ENCODE measurements around the gene TEX53. TPM values are rescaled to one million over a fixed set of nuclear protein-coding genes. Genes with fewer than 3 reads are reported as not detected.

The TEX53 gene
- total and polyA plus RNA-seq, 10 of the 15 experiments (the other 5 are each of a cell fraction or from before 2014, with no cell fraction given): not detected

GRCh38 chr9:114627553-114627952, 30.1 kb downstream of the TEX53 start:
- Histone ChIP-seq H3K27me3 (replicated peaks in 1 of 2; ENCODE audit: control insufficient read depth in 2 of 2, insufficient read depth in 2 of 2, low read length in 1 of 2) (no peaks in the 10 kb centered on the region), H3K4me1 (ENCODE audit: control insufficient read depth, insufficient read depth, low read length) (no peaks in the 10 kb centered on the region; the same call in 1 of the 2 replicates), H3K4me3 (no peak overlapping the region), H2AFZ (ENCODE audit: control insufficient read depth, low read depth, low read length) (no peak overlapping the region), H3K9ac (ENCODE audit: control insufficient read depth, insufficient read depth, low read length) (no peak overlapping the region), H3K9me3 (replicated peaks; ENCODE audit: control insufficient read depth, insufficient read depth, low read length) (no peaks in the 10 kb centered on the region), H3K4me2 (ENCODE audit: control insufficient read depth, insufficient read depth) (no peak overlapping the region), H3K36me3 (ENCODE audit: control insufficient read depth in 2 of 2, insufficient read depth in 2 of 2, low read length in 1 of 2) (peaks cover 17 to 48% of the 10 kb centered on the region in 2 experiments), H4K20me1 (ENCODE audit: control insufficient read depth, insufficient read depth) (no peaks in the 10 kb centered on the region), H3K79me2 (ENCODE audit: control insufficient read depth, insufficient read depth, low read length) (peaks cover 13% of the 10 kb centered on the region), H3K27ac (ENCODE audit: control insufficient read depth, insufficient read depth) (no peak overlapping the region)
- no TSS peak for BruUV-seq (replicated peaks)
- DNase-seq (ENCODE audit: low read depth, low spot score) (no peak), ATAC-seq (no peak), FAIRE-seq (no peak)
- ChIA-PET RAD21 (ENCODE audit: unreplicated experiment) (interaction anchor here (2.0 kb wide), 1 partner anchor 26 kb away, joined by 6 read pairs; no protein-coding TSS in a partner anchor), CTCF (interaction anchor here (1.2 kb wide), 1 partner anchor 35 kb away, joined by 4 read pairs; no protein-coding TSS in a partner anchor), POLR2A (no interaction called here), SMC1A (ENCODE audit: uncharacterized antibody, unreplicated experiment) (interaction anchor here (1.0 to 2.5 kb wide), 3 partner anchors 9 to 35 kb away, joined by 3 to 8 read pairs (median 6); no protein-coding TSS in a partner anchor)
- 95% methylated on average over 1 of the region's 1 CpG for WGBS (ENCODE audit: insufficient coverage, insufficient replicate concordance, low lambda C conversion rate, missing lambda C conversion rate)
- intact Hi-C loops (cut with micrococcal nuclease; ENCODE audit: unreplicated experiment): no loop called here
- no peak for TF ChIP-seq SP1 (IDR thresholded peaks at IDR 0.05; ENCODE audit: low read depth, low read length)
- no peak for TF ChIP-seq LARP7 (IDR thresholded peaks at IDR 0.05)
- TF ChIP-seq SMAD5 (IDR thresholded peaks at IDR 0.05; ENCODE audit: low read depth): no peak
- TF ChIP-seq STAT1 (conservative IDR thresholded peaks at IDR 0.05): no peak
- TF ChIP-seq RELA (IDR thresholded peaks at IDR 0.05; ENCODE audit: borderline replicate concordance, partially characterized antibody): no peak
- no peak for TF ChIP-seq SRF (IDR thresholded peaks at IDR 0.05; ENCODE audit: low read depth in 2 of 2, low read length in 2 of 2)
- no peak for TF ChIP-seq ZNF24 (IDR thresholded peaks at IDR 0.05)
- in situ Hi-C loops (cut with MboI): no loop called here

DNA sequence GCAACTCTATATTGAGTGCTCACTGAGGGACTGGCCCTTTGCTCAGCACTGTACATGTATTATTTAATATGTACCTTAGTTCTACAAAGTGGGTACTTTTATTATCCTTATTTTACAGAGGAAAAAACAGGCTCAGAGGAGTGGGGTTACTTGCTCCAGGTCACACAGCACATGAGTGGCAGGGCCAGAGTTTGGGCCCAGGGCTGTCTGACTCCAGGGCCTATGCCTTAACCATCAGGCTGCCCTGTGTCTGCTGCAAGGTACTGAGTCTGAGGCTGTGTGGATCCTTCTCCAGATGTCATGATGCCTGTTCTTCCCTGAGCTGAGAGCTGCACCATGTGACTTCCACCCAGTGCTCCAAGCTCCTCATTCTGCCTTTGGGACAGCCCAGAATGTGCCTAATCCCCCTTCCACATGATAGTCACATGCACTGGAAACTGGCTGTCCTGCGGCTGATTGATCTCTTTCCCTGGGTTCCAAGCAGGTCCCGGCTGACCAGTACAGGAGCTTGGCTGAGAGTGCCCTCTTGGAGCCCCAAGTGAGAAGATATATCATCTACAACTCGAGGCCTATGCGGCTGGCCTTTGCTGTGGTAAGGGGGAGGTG, 31.1 kb downstream of the TEX53 start:
- Histone ChIP-seq H4K20me1 (ENCODE audit: control insufficient read depth, insufficient read depth) (no peaks in the 10 kb centered on the region), H3K36me3 (ENCODE audit: control insufficient read depth in 2 of 2, insufficient read depth in 2 of 2, low read length in 1 of 2) (peaks cover 17 to 42% of the 10 kb centered on the region in 2 experiments), H3K4me3 (no peak overlapping the region), H3K4me1 (ENCODE audit: control insufficient read depth, insufficient read depth, low read length) (no peaks in the 10 kb centered on the region; the same call in 1 of the 2 replicates), H3K27me3 (replicated peaks in 1 of 2; ENCODE audit: control insufficient read depth in 2 of 2, insufficient read depth in 2 of 2, low read length in 1 of 2) (no peaks in the 10 kb centered on the region), H2AFZ (ENCODE audit: control insufficient read depth, low read depth, low read length) (no peak overlapping the region), H3K9me3 (replicated peaks; ENCODE audit: control insufficient read depth, insufficient read depth, low read length) (no peaks in the 10 kb centered on the region), H3K79me2 (ENCODE audit: control insufficient read depth, insufficient read depth, low read length) (peaks cover 20% of the 10 kb centered on the region), H3K4me2 (ENCODE audit: control insufficient read depth, insufficient read depth) (no peak overlapping the region), H3K9ac (ENCODE audit: control insufficient read depth, insufficient read depth, low read length) (no peak overlapping the region), H3K27ac (ENCODE audit: control insufficient read depth, insufficient read depth) (no peak overlapping the region)
- ChIA-PET CTCF (interaction anchor here (1.4 kb wide), 1 partner anchor 27 kb away, joined by 5 read pairs; no protein-coding TSS in a partner anchor), SMC1A (ENCODE audit: uncharacterized antibody, unreplicated experiment) (interaction anchor here (1.5 to 1.7 kb wide), 2 partner anchors 8 to 34 kb away, joined by 6 to 9 read pairs; no protein-coding TSS in a partner anchor), POLR2A (no interaction called here), RAD21 (ENCODE audit: unreplicated experiment) (interaction anchor here (2.0 kb wide), 1 partner anchor 27 kb away, joined by 6 read pairs; no protein-coding TSS in a partner anchor)
- WGBS (ENCODE audit: insufficient coverage, insufficient replicate concordance, low lambda C conversion rate, missing lambda C conversion rate): 94% methylated on average over 4 of the region's 4 CpGs
- no peak for FAIRE-seq
- no peak for DNase-seq (ENCODE audit: low read depth, low spot score)
- in situ Hi-C loops (cut with MboI) (no loop called here), intact Hi-C loops (cut with micrococcal nuclease; ENCODE audit: unreplicated experiment) (no loop called here)
- ATAC-seq: no peak
- no peak for TF ChIP-seq SUZ12 (IDR thresholded peaks at IDR 0.05; ENCODE audit: unreplicated experiment)
- TF ChIP-seq ZSCAN29 (IDR thresholded peaks at IDR 0.05): no peak
- no peak for TF ChIP-seq STAT1 (conservative IDR thresholded peaks at IDR 0.05)
- TF ChIP-seq CBFB (IDR thresholded peaks at IDR 0.05; ENCODE audit: low read depth): no peak
- no TSS peak for BruUV-seq (replicated peaks)

Measured in GM12878 (cell line).